GM12801 (cell line): Measurements from ENCODE around the gene ZNF385D.

ENCODE experiments used
- CTCF ChIP-seq: IDR thresholded peaks from one replicate; pipeline ENCODE4 v1.5.1; 2011; ENCODE audit warnings: control low read depth; ENCODE audit not compliant: insufficient read length; ENCODE audit errors: extremely low read depth

ZNF385D gene

GRCh38 chr3:21500834-21501233, 250.2 kb downstream of the ZNF385D start:
- TF ChIP-seq CTCF = no peak

GRCh38 chr3:21487520-21487919, 263.5 kb downstream of the ZNF385D start:
- TF ChIP-seq CTCF = no peak

GRCh38 chr3:21484828-21485144, 266.2 kb downstream of the ZNF385D start:
- no peak for TF ChIP-seq CTCF

- no peak for TF ChIP-seq CTCF
Observed at GRCh38 chr3:21484057-21484827, 266.8 kb downstream of the ZNF385D start.

- no peak for TF ChIP-seq CTCF
Observed at GRCh38 chr3:21481991-21482390, 269.0 kb downstream of the ZNF385D start.

GRCh38 chr3:21477541-21478288, 273.3 kb downstream of the ZNF385D start:
- no peak for TF ChIP-seq CTCF

GRCh38 chr3:21466476-21466875, 284.5 kb downstream of the ZNF385D start:
- no peak for TF ChIP-seq CTCF
